Keratinocyte (primary cell): ENCODE data around the gene EAF2. TPM values are rescaled to one million over a fixed set of nuclear protein-coding genes. Genes with fewer than 3 reads are reported as not detected.

ENCODE experiments used
- DNase-seq: peaks from one replicate; pipeline ENCODE4 v3.0.0-alpha.2; 2011; ENCODE audit warnings: low read depth, missing footprints, low spot score
- FAIRE-seq: peaks from 2 replicates; lab custom pipeline; 2011; peaks lifted over from hg19 to GRCh38; lab: Jason Lieb, UNC
- H2AFZ ChIP-seq: 2 replicates; pipeline ENCODE4 v1.6.0; 2012; ENCODE audit warnings: low read length, control low read depth, inconsistent platforms; ENCODE audit not compliant: control insufficient read depth
- H3K27ac ChIP-seq: 2 replicates; pipeline ENCODE4 v1.5.1; 2011; ENCODE audit warnings: low read length; ENCODE audit not compliant: control insufficient read depth, insufficient read depth
- H3K27me3 ChIP-seq: 3 replicates; pipeline ENCODE4 v1.6.0; 2011; ENCODE audit warnings: low read length; ENCODE audit not compliant: control insufficient read depth, insufficient read depth; ENCODE audit errors: extremely low read depth
- H3K36me3 ChIP-seq, 2 experiments: 2 replicates in 1 of 2; 3 replicates in 1 of 2; pipeline ENCODE4 v1.5.1; 2011; ENCODE audit warnings: low read length in 2 of 2, mild to moderate bottlenecking in 1 of 2; ENCODE audit not compliant: control insufficient read depth in 2 of 2, insufficient read depth in 2 of 2; ENCODE audit errors: extremely low read depth in 1 of 2
- H3K4me1 ChIP-seq: 3 replicates; pipeline ENCODE4 v1.5.1; 2011; ENCODE audit warnings: low read length; ENCODE audit not compliant: control insufficient read depth, insufficient read depth; ENCODE audit errors: extremely low read depth
- H3K4me2 ChIP-seq: 3 replicates; pipeline ENCODE4 v1.6.0; 2011; ENCODE audit warnings: low read depth, low read length; ENCODE audit not compliant: control insufficient read depth, insufficient read depth; ENCODE audit errors: extremely low read depth
- H3K4me3 ChIP-seq, 3 experiments: fragments of 200-600 bp in 1 of 3; sonication (generic) in 1 of 3; 2 replicates in 2 of 3; 3 replicates in 1 of 3; pipeline ENCODE4 v1.5.1; 2011 to 2016; ENCODE audit warnings: low read length in 3 of 3, mild to moderate bottlenecking in 3 of 3, control low read depth in 2 of 3, inconsistent platforms in 1 of 3, low read depth in 1 of 3, mixed read lengths in 1 of 3, mixed run types in 1 of 3, moderate library complexity in 1 of 3; ENCODE audit not compliant: control insufficient read depth in 2 of 3, insufficient read depth in 2 of 3; ENCODE audit errors: extremely low read depth in 1 of 3
- H3K79me2 ChIP-seq: 2 replicates; pipeline ENCODE4 v1.6.0; 2012; ENCODE audit warnings: low read length; ENCODE audit not compliant: control insufficient read depth, insufficient read depth
- H3K9ac ChIP-seq: 3 replicates; pipeline ENCODE4 v1.6.0; 2011; ENCODE audit warnings: low read length; ENCODE audit not compliant: control insufficient read depth, insufficient read depth; ENCODE audit errors: extremely low read depth
- H3K9me1 ChIP-seq: 3 replicates; pipeline ENCODE4 v1.6.0; 2011; ENCODE audit warnings: low read length; ENCODE audit not compliant: control insufficient read depth, insufficient read depth; ENCODE audit errors: extremely low read depth
- H3K9me3 ChIP-seq: 2 replicates; pipeline ENCODE4 v1.5.1; 2012; ENCODE audit warnings: low read depth, low read length; ENCODE audit not compliant: control insufficient read depth
- H4K20me1 ChIP-seq: 3 replicates; pipeline ENCODE4 v1.6.0; 2011; ENCODE audit warnings: low read length; ENCODE audit not compliant: control insufficient read depth, insufficient read depth; ENCODE audit errors: extremely low read depth
- EZH2 ChIP-seq: IDR thresholded peaks from one replicate; pipeline ENCODE4 v1.6.1; 2012; ENCODE audit warnings: inconsistent platforms, mild to moderate bottlenecking, low read length, moderate library complexity
- dilution Hi-C: fragments of 300-500 bp; cut with MboI; formaldehyde crosslinking; loops from one replicate; pipeline ENCODE4 v1.7.0; 2020; ENCODE audit warnings: low sequenced_read_pairs; ENCODE audit not compliant: extremely low pct_ligation_motif_present
- polyA plus RNA-seq, 5 experiments: library from polyadenylated mRNA; depleted of rRNA in 3 of 5; stranded (reverse) in 3 of 5; stranded (forward) in 1 of 5; unstranded in 1 of 5; fragments of >200 nt; gene quantifications; 1 replicate in 1 of 5; 2 replicates in 3 of 5; 3 replicates in 1 of 5; pipeline versions ENCODE4 v1.2.1 to v1.2.3, GENCODE V29; 2011 to 2012; ENCODE audit warnings: missing spikeins in 2 of 5, low read depth in 1 of 5, low replicate concordance in 1 of 5
- TF ChIP-seq, protein P1 (sequence below), 3 experiments: IDR thresholded peaks in 1 of 3; conservative IDR thresholded peaks in 1 of 3; optimal IDR thresholded peaks in 1 of 3; 2 replicates in 2 of 3; 3 replicates in 1 of 3; pipeline versions ENCODE3 to v1.5.1; 2011; ENCODE audit warnings: low read length in 3 of 3, mild to moderate bottlenecking in 3 of 3, moderate library complexity in 2 of 3, control low read depth in 1 of 3, inconsistent platforms in 1 of 3; ENCODE audit not compliant: insufficient read depth in 2 of 3; ENCODE audit errors: extremely low read depth in 1 of 3

EAF2 gene
- polyA plus RNA-seq, 1 donor (not counting 4 experiments of a cell fraction or from before 2014, with no cell fraction given): 4.4 TPM

GRCh38 chr3:121817753-121818152, 17.3 kb upstream of the EAF2 start:
- H2AFZ ChIP-seq: no peak overlapping the region
- no peak overlapping the region for H3K4me3 ChIP-seq
- no peaks in the 10 kb centered on the region for H3K9me1 ChIP-seq
- DNase-seq (no peak), FAIRE-seq (no peak)
- H3K9ac ChIP-seq: no peak overlapping the region
- H3K27me3 ChIP-seq: no peaks in the 10 kb centered on the region
- dilution Hi-C loops: no loop called here
- H3K4me2 ChIP-seq: no peak overlapping the region
- no peaks in the 10 kb centered on the region for H4K20me1 ChIP-seq
- H3K79me2 ChIP-seq: peaks cover 9% of the 10 kb centered on the region
- no peak overlapping the region for H3K27ac ChIP-seq
- H3K4me1 ChIP-seq: no peaks in the 10 kb centered on the region
- TF ChIP-seq, protein P1, sequence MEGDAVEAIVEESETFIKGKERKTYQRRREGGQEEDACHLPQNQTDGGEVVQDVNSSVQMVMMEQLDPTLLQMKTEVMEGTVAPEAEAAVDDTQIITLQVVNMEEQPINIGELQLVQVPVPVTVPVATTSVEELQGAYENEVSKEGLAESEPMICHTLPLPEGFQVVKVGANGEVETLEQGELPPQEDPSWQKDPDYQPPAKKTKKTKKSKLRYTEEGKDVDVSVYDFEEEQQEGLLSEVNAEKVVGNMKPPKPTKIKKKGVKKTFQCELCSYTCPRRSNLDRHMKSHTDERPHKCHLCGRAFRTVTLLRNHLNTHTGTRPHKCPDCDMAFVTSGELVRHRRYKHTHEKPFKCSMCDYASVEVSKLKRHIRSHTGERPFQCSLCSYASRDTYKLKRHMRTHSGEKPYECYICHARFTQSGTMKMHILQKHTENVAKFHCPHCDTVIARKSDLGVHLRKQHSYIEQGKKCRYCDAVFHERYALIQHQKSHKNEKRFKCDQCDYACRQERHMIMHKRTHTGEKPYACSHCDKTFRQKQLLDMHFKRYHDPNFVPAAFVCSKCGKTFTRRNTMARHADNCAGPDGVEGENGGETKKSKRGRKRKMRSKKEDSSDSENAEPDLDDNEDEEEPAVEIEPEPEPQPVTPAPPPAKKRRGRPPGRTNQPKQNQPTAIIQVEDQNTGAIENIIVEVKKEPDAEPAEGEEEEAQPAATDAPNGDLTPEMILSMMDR (optimal IDR thresholded peaks at IDR 0.05 in 1 of 3, IDR thresholded peaks at IDR 0.05 in 1 of 3, conservative IDR thresholded peaks at IDR 0.05 in 1 of 3; ENCODE audit: extremely low read depth in 1 of 3, insufficient read depth in 2 of 3, low read length in 3 of 3): no peak
- no peak for TF ChIP-seq EZH2
- H3K36me3 ChIP-seq: peaks cover 7 to 11% of the 10 kb centered on the region in 2 experiments
- no peaks in the 10 kb centered on the region for H3K9me3 ChIP-seq

- no peaks in the 10 kb centered on the region for H3K4me1 ChIP-seq
- no peak overlapping the region for H2AFZ ChIP-seq
- H3K27me3 ChIP-seq: no peaks in the 10 kb centered on the region
- H3K4me3 ChIP-seq: no peak overlapping the region
- no peak for DNase-seq
- no peak for FAIRE-seq
- H3K4me2 ChIP-seq: no peak overlapping the region
- TF ChIP-seq, protein P1 (optimal IDR thresholded peaks at IDR 0.05 in 1 of 3, IDR thresholded peaks at IDR 0.05 in 1 of 3, conservative IDR thresholded peaks at IDR 0.05 in 1 of 3; ENCODE audit: extremely low read depth in 1 of 3, insufficient read depth in 2 of 3, low read length in 3 of 3): no peak
- no peak for TF ChIP-seq EZH2
- no peaks in the 10 kb centered on the region for H3K9me1 ChIP-seq
- no peak overlapping the region for H3K9ac ChIP-seq
- no peak overlapping the region for H3K27ac ChIP-seq
- H3K36me3 ChIP-seq: peaks cover 7 to 11% of the 10 kb centered on the region in 2 experiments
- dilution Hi-C loops: no loop called here
- peaks cover 9% of the 10 kb centered on the region for H3K79me2 ChIP-seq
- H4K20me1 ChIP-seq: no peaks in the 10 kb centered on the region
- H3K9me3 ChIP-seq: no peaks in the 10 kb centered on the region
Observed at GRCh38 chr3:121818578-121818977, 16.4 kb upstream of the EAF2 start.
